ENCODE data around the gene CCR1. TPM values are rescaled to one million over a fixed set of nuclear protein-coding genes. Genes with fewer than 3 reads are reported as not detected.

Gene CCR1
- total and polyA plus RNA-seq, 2 of the 4 experiments (the other 2 are of a cell fraction): not detected

DNA sequence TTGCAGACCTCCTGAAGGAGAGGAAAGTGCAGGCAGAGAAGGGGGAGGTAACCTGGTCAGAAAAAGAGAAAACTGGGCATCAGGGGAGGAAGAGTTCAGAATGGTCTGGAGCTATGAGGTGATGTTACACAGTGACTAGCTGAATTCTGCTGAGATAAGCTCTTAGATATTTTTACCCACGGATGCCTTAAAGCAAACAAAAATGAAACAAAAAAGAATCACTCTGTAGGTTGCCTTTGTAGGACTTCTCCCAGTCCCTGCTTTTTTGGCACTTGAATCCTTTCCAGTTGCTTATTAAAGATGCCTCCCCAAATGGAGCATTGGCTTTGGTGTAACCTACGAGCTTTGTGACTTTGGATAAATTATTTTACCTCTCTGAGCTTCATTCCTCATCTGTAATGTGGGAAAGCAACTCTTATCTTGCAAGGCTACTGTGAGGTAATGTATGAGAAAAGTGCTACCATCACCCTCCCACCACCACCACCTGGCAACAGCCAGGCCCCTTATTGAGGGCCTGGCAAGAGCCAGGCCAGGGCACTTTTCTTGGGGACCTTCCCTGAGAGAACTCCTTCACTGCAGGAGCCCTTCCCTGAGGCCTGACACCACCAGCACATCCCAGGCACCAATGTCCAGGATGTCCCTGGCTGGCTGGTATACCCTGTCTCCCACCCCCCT lies 2.7 kb downstream of the CCR1 start:
- Histone ChIP-seq H3K27me3 (ENCODE audit: control insufficient read depth, insufficient read depth, low read length) (peaks cover 19% of the 10 kb centered on the region), H2BK20ac (ENCODE audit: low read depth, low read length) (no peak overlapping the region), H2AFZ (replicated peaks; ENCODE audit: low read length, poor library complexity) (no peak overlapping the region), H4K8ac (ENCODE audit: low read depth in 2 of 2, low read length in 2 of 2) (no peak overlapping the region), H3K79me1 (ENCODE audit: low read depth in 1 of 2, low read length in 2 of 2) (no peaks in the 10 kb centered on the region), H3K9me3 (ENCODE audit: control insufficient read depth, insufficient read depth, low read length) (no peaks in the 10 kb centered on the region), H2AK9ac (replicated peaks; ENCODE audit: low read depth, low read length, poor library complexity) (no peak overlapping the region), H3K36me3 (ENCODE audit: control insufficient read depth, insufficient read depth, low read length) (no peaks in the 10 kb centered on the region), H2BK120ac (ENCODE audit: low read depth, low read length) (no peak overlapping the region), H3K56ac (ENCODE audit: extremely low read depth, insufficient read depth, low read length) (no peak overlapping the region), H3K18ac (ENCODE audit: low read depth, low read length) (no peak overlapping the region), H2BK5ac (ENCODE audit: low read depth, low read length, poor library complexity, severe bottlenecking) (no peak overlapping the region), H3K4ac (ENCODE audit: low read depth, low read length) (no peak overlapping the region), H3K14ac (replicated peaks; ENCODE audit: low read depth, low read length) (no peak overlapping the region), H4K20me1 (ENCODE audit: insufficient read depth, low read length) (no peaks in the 10 kb centered on the region), H3K4me3 (ENCODE audit: insufficient read depth, low read depth, low read length) (no peak overlapping the region), H2BK15ac (ENCODE audit: low read depth, low read length) (no peak overlapping the region), H4K5ac (ENCODE audit: low read depth, low read length) (no peak overlapping the region), H3K27ac (ENCODE audit: insufficient read depth, low read length) (no peak overlapping the region), H3K23ac (ENCODE audit: low read depth, low read length) (no peak overlapping the region), H3K9me1 (ENCODE audit: insufficient read depth, low read length) (no peaks in the 10 kb centered on the region), H4K91ac (ENCODE audit: insufficient read depth, low read depth, low read length) (no peak overlapping the region), H3K4me2 (ENCODE audit: low read depth, low read length) (no peak overlapping the region), H3K9ac (ENCODE audit: low read depth, low read length) (no peak overlapping the region), H2AK5ac (ENCODE audit: low read depth, low read length) (no peak overlapping the region), H3K4me1 (ENCODE audit: control insufficient read depth, insufficient read depth, low read length) (peaks cover 6% of the 10 kb centered on the region; the same call in 1 of the 2 replicates)
- DNase-seq (no peak), ATAC-seq (ENCODE audit: low read depth) (no peak)
- intact Hi-C loops (cut with micrococcal nuclease): loop anchor here (5.0 kb wide), 1 partner anchor 167 kb away; the partner anchor contains the start of gene CCR5
- WGBS, 2 experiments (ENCODE audit: extremely low coverage in 2 of 2, insufficient read length in 1 of 2): no CpG with 5 or more reads among the region's 2 CpGs
- TF ChIP-seq ELK1 (IDR thresholded peaks at IDR 0.05; ENCODE audit: borderline replicate concordance, low read depth, low read length) (no peak), RCOR1 (IDR thresholded peaks at IDR 0.05; ENCODE audit: insufficient replicate concordance, low read length) (no peak), NFE2L2 (IDR thresholded peaks at IDR 0.05; ENCODE audit: low read depth, low read length) (no peak), MAFK (IDR thresholded peaks at IDR 0.05; ENCODE audit: low read depth, low read length) (no peak)
- ChIA-PET CTCF (no interaction called here), POLR2A (ENCODE audit: unreplicated experiment) (no interaction called here)
- in situ Hi-C loops (cut with MboI; ENCODE audit: low sequenced_read_pairs): no loop called here
- dilution Hi-C loops (cut with HindIII; ENCODE audit: low sequenced_read_pairs, unreplicated experiment): no loop called here
- BruUV-seq (replicated peaks): no TSS peak

Data from IMR-90 (cell line).